Stomach (tissue), 4 donors: ENCODE measurements around the gene PRR5L.

Experiments used
- CTCF ChIP-seq, 7 experiments: fragments of 450-650 bp in 4 of 7; fragments of 200-600 bp in 3 of 7; sonication (generic) in 3 of 7; IDR thresholded peaks; one replicate each; pipeline ENCODE4 v1.5.1; 2016 to 2019; ENCODE audit warnings: antibody characterized with exemption in 7 of 7, control low read depth in 2 of 7, mild to moderate bottlenecking in 1 of 7
- EP300 ChIP-seq: sonication (generic); formaldehyde crosslinking; IDR thresholded peaks from one replicate; pipeline ENCODE4 v1.6.1; 2017; ENCODE audit warnings: antibody characterized with exemption
- POLR2A ChIP-seq, 4 donors: fragments of 450-650 bp; IDR thresholded peaks; one replicate each; pipeline ENCODE4 v1.6.1; 2016; ENCODE audit warnings: antibody characterized with exemption in 4 of 4, control low read depth in 2 of 4, mild to moderate bottlenecking in 1 of 4, moderate library complexity in 1 of 4
- POLR2AphosphoS5 ChIP-seq, 3 donors: sonication (generic); formaldehyde crosslinking; IDR thresholded peaks; one replicate each; pipeline ENCODE4 v1.6.1; 2016; ENCODE audit warnings: antibody characterized with exemption in 3 of 3

GRCh38 chr11:36392196-36392595 is 96.1 kb downstream of the PRR5L start:
- TF ChIP-seq CTCF (IDR thresholded peaks at IDR 0.05) (no peak), EP300 (no peak), POLR2AphosphoS5 (IDR thresholded peaks at IDR 0.05) (no peak), POLR2A (IDR thresholded peaks at IDR 0.05) (no peak)
